ENCODE measurements around the gene TCEANC2.

Gene TCEANC2

DNA sequence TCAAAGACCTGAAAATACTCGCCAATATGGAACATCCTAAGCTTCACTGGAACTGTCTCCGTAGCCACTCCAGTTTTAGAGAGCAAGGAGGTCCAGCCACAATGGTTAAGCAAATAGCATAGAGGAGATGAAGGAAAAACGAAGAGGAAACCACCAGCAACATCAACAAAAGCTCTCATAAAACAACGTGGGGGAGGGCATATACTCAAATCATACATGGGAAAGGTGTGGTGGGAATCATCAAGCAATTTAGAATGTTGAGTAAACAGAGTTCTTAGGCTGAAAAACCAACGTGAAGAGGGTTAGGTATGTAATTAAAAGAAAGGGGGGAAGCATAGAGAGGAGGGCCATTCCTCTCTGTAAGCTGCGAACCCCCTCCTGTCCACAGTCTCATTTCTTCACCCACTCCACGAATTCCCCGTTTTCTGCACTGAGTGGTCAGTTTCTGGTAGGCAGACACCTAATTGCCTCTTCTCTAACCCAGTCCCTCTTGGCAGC, 1.4 kb upstream of the TCEANC2 start:
- H3K4me3 ChIP-seq (ENCODE audit: low read depth, low read length): peak overlapping the region; percentile 93
- no peak for TF ChIP-seq CTCF (IDR thresholded peaks at IDR 0.05; ENCODE audit: insufficient read depth, low read depth, low read length, missing control alignments)
- peak; percentile 2 for DNase-seq (ENCODE audit: low read depth)

DNA sequence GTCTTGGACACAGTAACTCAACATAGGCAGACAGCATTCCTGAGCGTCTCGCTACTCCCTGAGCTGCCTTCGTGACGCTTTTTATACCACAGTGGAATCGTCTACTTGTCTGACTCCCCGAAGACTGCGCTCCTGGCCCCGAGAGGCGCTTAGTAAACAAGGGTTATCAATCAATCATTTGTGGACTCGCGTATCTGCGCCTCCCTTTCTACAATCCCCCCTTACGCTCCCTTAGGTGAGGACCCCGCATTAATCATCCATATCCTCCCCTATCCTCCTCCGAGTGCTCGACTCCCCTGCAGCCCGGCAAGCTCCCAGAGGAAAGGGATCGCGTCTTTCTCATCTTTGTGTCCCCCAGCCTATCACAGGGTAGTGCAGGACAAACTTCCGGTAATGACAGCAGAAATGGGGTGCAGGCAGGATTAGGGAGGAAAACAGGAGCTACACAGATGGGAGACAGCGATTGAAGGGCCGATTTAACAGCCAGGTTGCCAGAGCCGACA, 926 bp upstream of the TCEANC2 start:
- H3K4me3 ChIP-seq (ENCODE audit: low read depth, low read length): peak overlapping the region; percentile 93
- DNase-seq (ENCODE audit: low read depth): peak; percentile 49
- no peak for TF ChIP-seq CTCF (IDR thresholded peaks at IDR 0.05; ENCODE audit: insufficient read depth, low read depth, low read length, missing control alignments)

DNA sequence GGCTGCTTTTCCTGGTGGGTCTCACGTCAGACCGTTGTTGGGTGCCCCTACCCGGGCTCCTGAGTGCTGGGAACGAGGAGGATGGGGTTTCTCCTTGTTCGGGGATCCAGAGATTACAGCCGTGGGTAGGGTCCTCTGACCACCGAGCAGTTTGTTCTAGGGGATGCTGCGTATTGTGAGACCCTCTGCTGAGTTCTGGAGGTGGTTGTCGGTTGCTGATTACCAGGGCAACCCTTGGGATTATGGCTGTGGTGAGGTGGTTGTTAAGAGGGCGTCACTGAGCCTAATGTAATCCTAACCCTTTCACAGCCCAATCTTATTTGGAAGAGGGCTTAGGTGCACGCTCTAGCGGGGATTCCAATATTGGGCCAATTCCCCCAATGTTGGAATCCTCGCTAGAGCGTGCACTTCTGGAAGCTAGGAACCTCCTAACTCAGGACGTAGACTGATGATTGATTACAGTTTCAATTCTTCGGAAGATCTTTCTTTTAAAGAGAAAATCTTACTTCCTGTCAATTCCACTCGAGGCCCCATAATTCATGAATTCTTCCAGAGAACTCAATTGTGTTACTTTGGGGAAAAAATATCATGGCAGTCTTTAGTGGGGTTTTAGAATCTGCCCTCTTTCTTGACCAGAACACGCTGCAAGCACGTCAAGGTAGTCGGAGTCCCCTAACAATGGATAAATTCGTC, 483 bp downstream of the TCEANC2 start:
- no peak for TF ChIP-seq CTCF (IDR thresholded peaks at IDR 0.05; ENCODE audit: insufficient read depth, low read depth, low read length, missing control alignments)
- peak overlapping the region; percentile 93 for H3K4me3 ChIP-seq (ENCODE audit: low read depth, low read length)
- DNase-seq (ENCODE audit: low read depth): no peak

DNA sequence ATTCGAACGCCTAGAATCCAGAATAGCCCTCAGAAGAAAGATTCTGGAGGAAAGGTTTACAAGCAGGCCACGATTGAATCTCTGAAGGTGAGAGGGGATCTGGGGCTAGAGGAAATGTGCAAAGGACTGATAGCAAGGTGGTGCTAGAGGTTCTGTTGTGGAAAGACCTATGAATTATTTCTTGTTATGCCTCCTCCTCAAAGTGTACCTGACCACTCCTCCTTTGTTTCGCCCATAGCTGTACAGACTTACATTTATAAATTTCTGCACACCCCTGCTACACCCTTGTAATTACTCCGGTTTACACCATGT, 986 bp downstream of the TCEANC2 start:
- no peak for TF ChIP-seq CTCF (IDR thresholded peaks at IDR 0.05; ENCODE audit: insufficient read depth, low read depth, low read length, missing control alignments)
- H3K4me3 ChIP-seq (ENCODE audit: low read depth, low read length): peak overlapping the region; percentile 93
- peak; percentile 34 for DNase-seq (ENCODE audit: low read depth)

DNA sequence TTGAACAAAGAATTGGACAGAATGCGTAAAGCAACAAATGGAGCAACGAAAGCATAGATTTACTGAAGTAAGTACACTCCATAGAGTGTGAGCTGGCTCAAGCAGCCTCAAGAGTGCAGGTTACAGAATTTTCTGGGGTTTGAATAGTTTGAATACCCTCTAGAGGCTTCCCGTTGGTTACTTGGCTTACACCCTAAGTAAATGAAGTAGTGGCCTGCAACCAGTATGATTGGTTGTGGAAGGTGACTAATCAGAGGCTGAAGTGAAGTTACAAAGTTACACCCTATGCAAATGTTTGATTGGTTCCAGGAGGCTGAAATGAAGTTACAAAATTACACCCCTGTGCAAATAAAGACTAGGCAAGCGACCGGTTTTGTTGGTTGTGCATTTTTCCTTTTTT, 10.9 kb downstream of the TCEANC2 start:
- DNase-seq (ENCODE audit: low read depth): no peak
- no peak overlapping the region for H3K4me3 ChIP-seq (ENCODE audit: low read depth, low read length)
- no peak for TF ChIP-seq CTCF (IDR thresholded peaks at IDR 0.05; ENCODE audit: insufficient read depth, low read depth, low read length, missing control alignments)

- TF ChIP-seq CTCF (IDR thresholded peaks at IDR 0.05; ENCODE audit: insufficient read depth, low read depth, low read length, missing control alignments): no peak
- DNase-seq (ENCODE audit: low read depth): no peak
- H3K4me3 ChIP-seq (ENCODE audit: low read depth, low read length): no peak overlapping the region
Measured at GRCh38 chr1:54069791-54070170, 16.4 kb downstream of the TCEANC2 start.

Data from GM12865 (cell line).